Vagina (tissue), 2 donors: Measurements from ENCODE around the gene ARHGAP10. TPM values are rescaled to one million over a fixed set of nuclear protein-coding genes. Genes with fewer than 3 reads are reported as not detected.

Source experiments
- DNase-seq, 2 donors: peaks; one replicate each; pipeline ENCODE4 v3.0.0-alpha.2; 2017; ENCODE audit errors: extremely low spot score in 2 of 2
- H3K27ac ChIP-seq: fragments of 200-600 bp; sonication (generic); one replicate; pipeline ENCODE4 v1.5.1; 2019
- H3K27me3 ChIP-seq: fragments of 200-600 bp; sonication (generic); one replicate; pipeline ENCODE4 v1.5.1; 2019
- H3K36me3 ChIP-seq, 2 donors: fragments of 200-600 bp; sonication (generic); one replicate each; pipeline ENCODE4 v1.5.1; 2017 to 2019
- H3K4me1 ChIP-seq: fragments of 200-600 bp; sonication (generic); one replicate; pipeline ENCODE4 v1.5.1; 2019
- H3K4me3 ChIP-seq, 2 donors: fragments of 200-600 bp; sonication (generic); 1 replicate in 1 of 2; 2 replicates in 1 of 2; pipeline ENCODE4 v1.5.1; 2016 to 2019
- H3K9me3 ChIP-seq: fragments of 200-600 bp; sonication (generic); one replicate; pipeline ENCODE4 v1.5.1; 2019
- CTCF ChIP-seq, 3 experiments: fragments of 450-650 bp in 2 of 3; fragments of 200-600 bp in 1 of 3; sonication (generic) in 1 of 3; IDR thresholded peaks; one replicate each; pipeline ENCODE4 v1.5.1; 2017 to 2019; ENCODE audit warnings: antibody characterized with exemption in 3 of 3, mild to moderate bottlenecking in 2 of 3, moderate library complexity in 2 of 3
- POLR2A ChIP-seq, 2 donors: fragments of 450-650 bp; IDR thresholded peaks; one replicate each; pipeline ENCODE4 v1.6.1; 2017; ENCODE audit warnings: antibody characterized with exemption in 2 of 2, mild to moderate bottlenecking in 2 of 2, moderate library complexity in 2 of 2
- POLR2AphosphoS5 ChIP-seq, 2 donors: sonication (generic); formaldehyde crosslinking; IDR thresholded peaks; one replicate each; pipeline ENCODE4 v1.9.0; 2017; ENCODE audit warnings: antibody characterized with exemption in 2 of 2, mild to moderate bottlenecking in 2 of 2, low read depth in 1 of 2; ENCODE audit not compliant: insufficient read depth in 1 of 2
- intact Hi-C: fragments of 100-400 bp; cut with DNase I; formaldehyde crosslinking; loops from one replicate; pipeline ENCODE4 v1.15.1; 2023
- total RNA-seq: library from RNA; depleted of rRNA; stranded (reverse); fragments of >200 nt; gene quantifications from one replicate; pipeline ENCODE4 v1.2.3, GENCODE V29; 2016

Gene ARHGAP10
- total RNA-seq, 1 donor from 2014 or later = 55.5 TPM

GRCh38 chr4:147828331-147828905, 96.5 kb downstream of the ARHGAP10 start:
- intact Hi-C loops = loop anchor here (10.0 kb wide), 1 partner anchor 94 kb away; the partner anchor contains the start of gene ARHGAP10
- no peak for DNase-seq
- TF ChIP-seq POLR2A (IDR thresholded peaks at IDR 0.05) (no peak), POLR2AphosphoS5 (IDR thresholded peaks at IDR 0.05; ENCODE audit: insufficient read depth in 1 of 2, low read depth in 1 of 2) (no peak), CTCF (IDR thresholded peaks at IDR 0.05) (no peak)
- H3K27me3 ChIP-seq = no peaks in the 10 kb centered on the region
- no peaks in the 10 kb centered on the region for H3K36me3 ChIP-seq
- no peak overlapping the region for H3K4me3 ChIP-seq
- H3K4me1 ChIP-seq = peaks cover 70% of the 10 kb centered on the region
- H3K27ac ChIP-seq = peak overlapping the region; percentile 73
- no peaks in the 10 kb centered on the region for H3K9me3 ChIP-seq

- peak overlapping the region; percentile 73 for H3K27ac ChIP-seq
- no peaks in the 10 kb centered on the region for H3K9me3 ChIP-seq
- H3K4me1 ChIP-seq = peaks cover 64% of the 10 kb centered on the region
- intact Hi-C loops = loop anchor here (10.0 kb wide), 1 partner anchor 95 kb away; the partner anchor contains the start of gene ARHGAP10
- H3K4me3 ChIP-seq = no peak overlapping the region
- H3K27me3 ChIP-seq = no peaks in the 10 kb centered on the region
- DNase-seq = no peak
- TF ChIP-seq CTCF (IDR thresholded peaks at IDR 0.05) (no peak), POLR2AphosphoS5 (IDR thresholded peaks at IDR 0.05; ENCODE audit: insufficient read depth in 1 of 2, low read depth in 1 of 2) (peak; percentile 32 to 71)
- H3K36me3 ChIP-seq = no peaks in the 10 kb centered on the region
These were observed 97.7 kb downstream of the ARHGAP10 start for GRCh38 chr4:147829401-147830101.

- Histone ChIP-seq H3K27ac (peak overlapping the region; percentile 73), H3K36me3 (no peaks in the 10 kb centered on the region), H3K9me3 (no peaks in the 10 kb centered on the region), H3K4me3 (no peak overlapping the region), H3K4me1 (peaks cover 67% of the 10 kb centered on the region), H3K27me3 (no peaks in the 10 kb centered on the region)
- no peak for DNase-seq
- intact Hi-C loops = no loop called here
- TF ChIP-seq POLR2A (IDR thresholded peaks at IDR 0.05) (no peak), POLR2AphosphoS5 (IDR thresholded peaks at IDR 0.05; ENCODE audit: insufficient read depth in 1 of 2, low read depth in 1 of 2) (no peak), CTCF (IDR thresholded peaks at IDR 0.05) (no peak)
These were observed 98.2 kb downstream of the ARHGAP10 start for GRCh38 chr4:147830102-147830463.

- intact Hi-C loops = no loop called here
- Histone ChIP-seq H3K36me3 (no peaks in the 10 kb centered on the region), H3K9me3 (no peaks in the 10 kb centered on the region), H3K27me3 (no peaks in the 10 kb centered on the region), H3K27ac (peak overlapping the region; percentile 73), H3K4me3 (no peak overlapping the region), H3K4me1 (peaks cover 67% of the 10 kb centered on the region)
- DNase-seq = no peak
- no peak for TF ChIP-seq POLR2AphosphoS5 (IDR thresholded peaks at IDR 0.05; ENCODE audit: insufficient read depth in 1 of 2, low read depth in 1 of 2)
- no peak for TF ChIP-seq POLR2A (IDR thresholded peaks at IDR 0.05)
- no peak for TF ChIP-seq CTCF (IDR thresholded peaks at IDR 0.05)
These were observed 99.1 kb downstream of the ARHGAP10 start for GRCh38 chr4:147830987-147831386.
